ENCODE measurements around the gene TMEM117. TPM values are rescaled to one million over a fixed set of nuclear protein-coding genes. Genes with fewer than 3 reads are reported as not detected.

The TMEM117 gene
- total and polyA plus RNA-seq, 10 of the 15 experiments (the other 5 are each of a cell fraction or from before 2014, with no cell fraction given): 3.1 to 8.2 (median 6.1) TPM

DNA sequence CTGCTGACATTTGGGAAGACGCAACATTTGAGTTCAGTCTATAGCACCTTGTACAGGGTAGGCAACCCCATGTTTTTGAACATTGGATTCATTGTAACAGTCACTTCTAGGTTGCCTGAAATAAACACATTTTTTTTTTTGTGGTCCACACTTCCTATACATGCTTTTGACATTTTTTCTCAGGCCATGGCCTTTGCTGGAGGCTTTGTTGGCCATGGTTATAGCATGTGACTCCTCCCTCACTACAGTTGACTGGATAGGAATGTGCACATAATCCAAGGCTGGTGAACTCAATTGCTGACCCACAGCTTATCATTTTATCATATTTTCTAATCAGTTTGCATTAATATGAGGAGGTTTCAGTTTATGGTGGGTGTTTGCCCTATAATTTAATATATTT, 60.6 kb downstream of the TMEM117 start:
- RAD21 ChIA-PET (ENCODE audit: unreplicated experiment): no interaction called here
- Histone ChIP-seq H3K4me3 (no peak overlapping the region), H4K20me1 (ENCODE audit: control insufficient read depth, insufficient read depth) (no peaks in the 10 kb centered on the region), H3K27ac (ENCODE audit: control insufficient read depth, insufficient read depth) (no peak overlapping the region), H2AFZ (ENCODE audit: control insufficient read depth, low read depth, low read length) (no peak overlapping the region), H3K27me3 (replicated peaks in 1 of 2; ENCODE audit: control insufficient read depth in 2 of 2, insufficient read depth in 2 of 2, low read length in 1 of 2) (no peaks in the 10 kb centered on the region), H3K36me3 (ENCODE audit: control insufficient read depth in 2 of 2, insufficient read depth in 2 of 2, low read length in 1 of 2) (no peaks in the 10 kb centered on the region), H3K9me3 (replicated peaks; ENCODE audit: control insufficient read depth, insufficient read depth, low read length) (no peaks in the 10 kb centered on the region), H3K79me2 (ENCODE audit: control insufficient read depth, insufficient read depth, low read length) (no peaks in the 10 kb centered on the region), H3K9ac (ENCODE audit: control insufficient read depth, insufficient read depth, low read length) (no peak overlapping the region), H3K4me1 (ENCODE audit: control insufficient read depth, insufficient read depth, low read length) (no peaks in the 10 kb centered on the region), H3K4me2 (ENCODE audit: control insufficient read depth, insufficient read depth) (no peak overlapping the region)
- in situ Hi-C loops (cut with MboI): no loop called here
- SMC1A ChIA-PET (ENCODE audit: uncharacterized antibody, unreplicated experiment): no interaction called here
- DNase-seq (ENCODE audit: low read depth, low spot score) (no peak), ATAC-seq (no peak), FAIRE-seq (no peak)
- intact Hi-C loops (cut with micrococcal nuclease; ENCODE audit: unreplicated experiment): no loop called here
- POLR2A ChIA-PET: interaction anchor here (0.6 kb wide), 1 partner anchor 55 kb away, joined by 4 read pairs; no protein-coding TSS in a partner anchor
- WGBS (ENCODE audit: insufficient coverage, insufficient replicate concordance, low lambda C conversion rate, missing lambda C conversion rate): 93% methylated on average over 1 of the region's 1 CpG
- CTCF ChIA-PET: no interaction called here
- BruUV-seq (replicated peaks): no TSS peak
- TF ChIP-seq NR2C2 (IDR thresholded peaks at IDR 0.05; ENCODE audit: borderline replicate concordance, control insufficient read depth, insufficient read length, low read depth) (no peak), SIN3A (IDR thresholded peaks at IDR 0.05; ENCODE audit: low read depth, low read length) (no peak), ZNF384 (IDR thresholded peaks at IDR 0.05; ENCODE audit: borderline replicate concordance, low read depth, low read length) (no peak), NRF1 (conservative IDR thresholded peaks at IDR 0.05; ENCODE audit: low read depth, low read length) (no peak), HDAC6 (IDR thresholded peaks at IDR 0.05; ENCODE audit: unreplicated experiment) (no peak), POU2F2 (IDR thresholded peaks at IDR 0.05; ENCODE audit: borderline replicate concordance, low read depth, low read length) (no peak), MTA3 (IDR thresholded peaks at IDR 0.05; ENCODE audit: borderline replicate concordance, low read length) (no peak), CHD4 (IDR thresholded peaks at IDR 0.05) (no peak), CHD2 (IDR thresholded peaks at IDR 0.05; ENCODE audit: borderline replicate concordance, low read depth, low read length) (no peak), NR2F1 (conservative IDR thresholded peaks at IDR 0.05) (no peak), SMAD5 (IDR thresholded peaks at IDR 0.05; ENCODE audit: low read depth) (no peak)
- TF ChIP-seq, protein P1, sequence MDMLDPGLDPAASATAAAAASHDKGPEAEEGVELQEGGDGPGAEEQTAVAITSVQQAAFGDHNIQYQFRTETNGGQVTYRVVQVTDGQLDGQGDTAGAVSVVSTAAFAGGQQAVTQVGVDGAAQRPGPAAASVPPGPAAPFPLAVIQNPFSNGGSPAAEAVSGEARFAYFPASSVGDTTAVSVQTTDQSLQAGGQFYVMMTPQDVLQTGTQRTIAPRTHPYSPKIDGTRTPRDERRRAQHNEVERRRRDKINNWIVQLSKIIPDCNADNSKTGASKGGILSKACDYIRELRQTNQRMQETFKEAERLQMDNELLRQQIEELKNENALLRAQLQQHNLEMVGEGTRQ (IDR thresholded peaks at IDR 0.05; ENCODE audit: borderline replicate concordance, low read depth, low read length): no peak
- TF ChIP-seq, protein P2, sequence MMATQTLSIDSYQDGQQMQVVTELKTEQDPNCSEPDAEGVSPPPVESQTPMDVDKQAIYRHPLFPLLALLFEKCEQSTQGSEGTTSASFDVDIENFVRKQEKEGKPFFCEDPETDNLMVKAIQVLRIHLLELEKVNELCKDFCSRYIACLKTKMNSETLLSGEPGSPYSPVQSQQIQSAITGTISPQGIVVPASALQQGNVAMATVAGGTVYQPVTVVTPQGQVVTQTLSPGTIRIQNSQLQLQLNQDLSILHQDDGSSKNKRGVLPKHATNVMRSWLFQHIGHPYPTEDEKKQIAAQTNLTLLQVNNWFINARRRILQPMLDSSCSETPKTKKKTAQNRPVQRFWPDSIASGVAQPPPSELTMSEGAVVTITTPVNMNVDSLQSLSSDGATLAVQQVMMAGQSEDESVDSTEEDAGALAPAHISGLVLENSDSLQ (IDR thresholded peaks at IDR 0.05): no peak
- TF ChIP-seq, protein P3, sequence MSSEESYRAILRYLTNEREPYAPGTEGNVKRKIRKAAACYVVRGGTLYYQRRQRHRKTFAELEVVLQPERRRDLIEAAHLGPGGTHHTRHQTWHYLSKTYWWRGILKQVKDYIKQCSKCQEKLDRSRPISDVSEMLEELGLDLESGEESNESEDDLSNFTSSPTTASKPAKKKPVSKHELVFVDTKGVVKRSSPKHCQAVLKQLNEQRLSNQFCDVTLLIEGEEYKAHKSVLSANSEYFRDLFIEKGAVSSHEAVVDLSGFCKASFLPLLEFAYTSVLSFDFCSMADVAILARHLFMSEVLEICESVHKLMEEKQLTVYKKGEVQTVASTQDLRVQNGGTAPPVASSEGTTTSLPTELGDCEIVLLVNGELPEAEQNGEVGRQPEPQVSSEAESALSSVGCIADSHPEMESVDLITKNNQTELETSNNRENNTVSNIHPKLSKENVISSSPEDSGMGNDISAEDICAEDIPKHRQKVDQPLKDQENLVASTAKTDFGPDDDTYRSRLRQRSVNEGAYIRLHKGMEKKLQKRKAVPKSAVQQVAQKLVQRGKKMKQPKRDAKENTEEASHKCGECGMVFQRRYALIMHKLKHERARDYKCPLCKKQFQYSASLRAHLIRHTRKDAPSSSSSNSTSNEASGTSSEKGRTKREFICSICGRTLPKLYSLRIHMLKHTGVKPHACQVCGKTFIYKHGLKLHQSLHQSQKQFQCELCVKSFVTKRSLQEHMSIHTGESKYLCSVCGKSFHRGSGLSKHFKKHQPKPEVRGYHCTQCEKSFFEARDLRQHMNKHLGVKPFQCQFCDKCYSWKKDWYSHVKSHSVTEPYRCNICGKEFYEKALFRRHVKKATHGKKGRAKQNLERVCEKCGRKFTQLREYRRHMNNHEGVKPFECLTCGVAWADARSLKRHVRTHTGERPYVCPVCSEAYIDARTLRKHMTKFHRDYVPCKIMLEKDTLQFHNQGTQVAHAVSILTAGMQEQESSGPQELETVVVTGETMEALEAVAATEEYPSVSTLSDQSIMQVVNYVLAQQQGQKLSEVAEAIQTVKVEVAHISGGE (CRISPR knock-in tag; IDR thresholded peaks at IDR 0.05): no peak
- TF ChIP-seq, protein P4, sequence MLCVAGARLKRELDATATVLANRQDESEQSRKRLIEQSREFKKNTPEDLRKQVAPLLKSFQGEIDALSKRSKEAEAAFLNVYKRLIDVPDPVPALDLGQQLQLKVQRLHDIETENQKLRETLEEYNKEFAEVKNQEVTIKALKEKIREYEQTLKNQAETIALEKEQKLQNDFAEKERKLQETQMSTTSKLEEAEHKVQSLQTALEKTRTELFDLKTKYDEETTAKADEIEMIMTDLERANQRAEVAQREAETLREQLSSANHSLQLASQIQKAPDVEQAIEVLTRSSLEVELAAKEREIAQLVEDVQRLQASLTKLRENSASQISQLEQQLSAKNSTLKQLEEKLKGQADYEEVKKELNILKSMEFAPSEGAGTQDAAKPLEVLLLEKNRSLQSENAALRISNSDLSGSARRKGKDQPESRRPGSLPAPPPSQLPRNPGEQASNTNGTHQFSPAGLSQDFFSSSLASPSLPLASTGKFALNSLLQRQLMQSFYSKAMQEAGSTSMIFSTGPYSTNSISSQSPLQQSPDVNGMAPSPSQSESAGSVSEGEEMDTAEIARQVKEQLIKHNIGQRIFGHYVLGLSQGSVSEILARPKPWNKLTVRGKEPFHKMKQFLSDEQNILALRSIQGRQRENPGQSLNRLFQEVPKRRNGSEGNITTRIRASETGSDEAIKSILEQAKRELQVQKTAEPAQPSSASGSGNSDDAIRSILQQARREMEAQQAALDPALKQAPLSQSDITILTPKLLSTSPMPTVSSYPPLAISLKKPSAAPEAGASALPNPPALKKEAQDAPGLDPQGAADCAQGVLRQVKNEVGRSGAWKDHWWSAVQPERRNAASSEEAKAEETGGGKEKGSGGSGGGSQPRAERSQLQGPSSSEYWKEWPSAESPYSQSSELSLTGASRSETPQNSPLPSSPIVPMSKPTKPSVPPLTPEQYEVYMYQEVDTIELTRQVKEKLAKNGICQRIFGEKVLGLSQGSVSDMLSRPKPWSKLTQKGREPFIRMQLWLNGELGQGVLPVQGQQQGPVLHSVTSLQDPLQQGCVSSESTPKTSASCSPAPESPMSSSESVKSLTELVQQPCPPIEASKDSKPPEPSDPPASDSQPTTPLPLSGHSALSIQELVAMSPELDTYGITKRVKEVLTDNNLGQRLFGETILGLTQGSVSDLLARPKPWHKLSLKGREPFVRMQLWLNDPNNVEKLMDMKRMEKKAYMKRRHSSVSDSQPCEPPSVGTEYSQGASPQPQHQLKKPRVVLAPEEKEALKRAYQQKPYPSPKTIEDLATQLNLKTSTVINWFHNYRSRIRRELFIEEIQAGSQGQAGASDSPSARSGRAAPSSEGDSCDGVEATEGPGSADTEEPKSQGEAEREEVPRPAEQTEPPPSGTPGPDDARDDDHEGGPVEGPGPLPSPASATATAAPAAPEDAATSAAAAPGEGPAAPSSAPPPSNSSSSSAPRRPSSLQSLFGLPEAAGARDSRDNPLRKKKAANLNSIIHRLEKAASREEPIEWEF (IDR thresholded peaks at IDR 0.05; ENCODE audit: insufficient replicate concordance, low read depth, low read length): no peak
